Measurements from ENCODE around the gene EPS8L1.
"Not testable (repeated sequence)": the region's sequence is repeated elsewhere in the genome, so short reads cannot be mapped to it uniquely, and the experiment has no call there.

Gene EPS8L1

GRCh38 chr19:55097864-55098715 is 22.4 kb downstream of the EPS8L1 start:
- no peak for DNase-seq

- no peak for DNase-seq
Measured at GRCh38 chr19:55098716-55099556, 23.3 kb downstream of the EPS8L1 start.

- no peak for DNase-seq
Measured at GRCh38 chr19:55099557-55100506, 24.2 kb downstream of the EPS8L1 start.

- no peak for DNase-seq
Measured at GRCh38 chr19:55101261-55101660, 25.6 kb downstream of the EPS8L1 start.

GRCh38 chr19:55103190-55103589 is 27.5 kb downstream of the EPS8L1 start:
- DNase-seq: no peak

GRCh38 chr19:55105237-55105636 is 29.6 kb downstream of the EPS8L1 start:
- DNase-seq: no peak

- no peak for DNase-seq
Measured at GRCh38 chr19:55106591-55106990, 30.9 kb downstream of the EPS8L1 start.

- not testable (repeated sequence) for DNase-seq
Measured at GRCh38 chr19:55107252-55107651, 31.6 kb downstream of the EPS8L1 start.

- DNase-seq: no peak
Measured at GRCh38 chr19:55109527-55110291, 34.0 kb downstream of the EPS8L1 start.

GRCh38 chr19:55111238-55111831 is 35.7 kb downstream of the EPS8L1 start:
- no peak for DNase-seq

- no peak for DNase-seq
Measured at GRCh38 chr19:55112246-55112776, 36.6 kb downstream of the EPS8L1 start.

- no peak for DNase-seq
Measured at GRCh38 chr19:55112777-55113569, 37.3 kb downstream of the EPS8L1 start.

GRCh38 chr19:55113570-55114039 is 37.9 kb downstream of the EPS8L1 start:
- no peak for DNase-seq

- DNase-seq: no peak
Measured at GRCh38 chr19:55114566-55115145, 39.0 kb downstream of the EPS8L1 start.

GRCh38 chr19:55115446-55116065 is 39.9 kb downstream of the EPS8L1 start:
- DNase-seq: no peak

- DNase-seq: no peak
Measured at GRCh38 chr19:55116232-55116858, 40.7 kb downstream of the EPS8L1 start.

GRCh38 chr19:55116859-55117662 is 41.4 kb downstream of the EPS8L1 start, which contains the start of gene PPP1R12C:
Gene PPP1R12C (minus strand): TSS chr19:55117637. CDS start chr19:55117543, 94 bp downstream.
- no peak for DNase-seq
